CD4-positive, alpha-beta T cell treated with Interleukin-6 at 100 ng/mL for 8 hours (primary cell): ENCODE results near the gene RNF215.

Source experiments
- DNase-seq: peaks from one replicate; pipeline ENCODE4 v3.0.0-alpha.2; 2020; ENCODE audit warnings: mixed read lengths, low spot score

RNF215 gene

DNA sequence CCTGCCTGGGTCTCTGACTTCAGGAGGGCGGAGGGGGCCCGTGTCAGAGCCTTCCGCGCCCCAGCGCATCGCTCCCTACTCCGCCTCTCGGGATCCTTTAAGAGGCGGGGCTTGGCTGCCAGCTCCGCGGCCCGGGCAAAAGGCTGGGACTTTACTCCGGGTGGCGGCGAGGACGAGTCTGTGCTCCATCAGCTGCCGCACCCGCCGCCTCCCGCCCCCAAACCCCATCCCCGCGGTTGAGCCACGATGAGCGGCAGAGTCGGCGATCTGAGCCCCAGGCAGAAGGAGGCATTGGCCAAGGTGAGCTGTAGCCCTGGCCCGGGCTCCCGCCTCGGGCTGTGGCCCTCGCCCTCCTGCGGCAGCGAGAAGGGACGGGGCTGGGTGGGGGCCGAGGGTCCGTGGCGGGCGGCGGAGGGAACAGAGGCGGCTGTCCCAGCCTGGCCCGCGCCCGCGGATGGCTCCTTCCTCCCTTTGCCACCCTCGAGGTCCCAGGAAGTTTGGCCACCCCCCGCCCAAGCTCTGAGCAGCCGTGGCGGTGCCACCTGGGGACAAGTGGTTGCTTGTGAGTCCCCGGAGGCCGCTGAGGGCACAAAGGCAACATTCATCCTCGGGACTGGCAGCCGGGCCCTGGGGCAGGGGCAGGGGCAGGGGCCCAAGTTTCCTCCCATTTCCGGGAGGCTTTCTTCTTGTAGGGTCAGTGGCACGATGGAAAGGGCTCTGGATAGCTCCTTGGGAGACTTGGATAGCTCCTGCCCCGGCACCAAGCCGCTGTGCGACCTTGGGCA, 9.9 kb upstream of the RNF215 start, which contains the start of gene SEC14L2:
Gene SEC14L2, plus strand, starts transcription at position 148 of the 785 bp plus-strand sequence. Its CDS starts 99 bp downstream, at position 247.
- DNase-seq: peak; percentile 39

DNA sequence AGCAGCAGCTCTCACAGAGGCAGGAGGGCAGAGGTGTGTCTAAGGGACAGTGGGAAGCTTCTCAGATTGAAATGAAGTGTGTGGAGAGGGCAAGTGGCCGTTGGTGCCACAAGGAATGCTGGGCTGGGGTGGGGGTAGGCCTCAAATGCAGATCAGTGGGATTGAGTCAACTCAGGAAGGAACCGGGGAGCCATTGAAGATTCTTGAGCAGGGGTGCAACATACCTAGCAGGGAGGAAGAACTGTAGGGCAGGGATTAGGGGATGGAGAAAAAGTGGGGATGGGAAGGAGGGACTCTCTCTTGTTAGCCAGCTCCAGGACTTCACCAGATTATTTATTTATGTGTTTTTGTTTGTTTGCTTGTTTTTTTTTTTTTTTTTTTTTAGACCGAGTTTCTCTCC, 6.7 kb upstream of the RNF215 start:
- DNase-seq: no peak

DNA sequence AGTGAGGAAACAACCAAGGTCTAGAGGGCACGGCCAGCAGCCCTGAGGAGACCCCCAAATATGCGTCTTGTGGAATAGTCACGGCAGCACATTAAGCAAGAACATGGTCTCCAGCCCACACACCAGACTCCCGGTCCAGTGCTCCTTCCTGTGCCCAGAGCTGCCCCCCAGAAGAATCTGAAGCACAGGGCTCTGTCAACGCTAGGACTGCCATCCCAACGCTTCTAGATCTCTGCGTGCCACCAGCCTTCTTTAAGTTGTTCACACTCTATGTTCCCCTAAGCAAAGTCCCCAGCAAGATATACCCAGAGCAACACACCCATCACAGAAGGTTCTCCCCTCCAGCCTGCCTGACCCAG, 6.1 kb upstream of the RNF215 start:
- no peak for DNase-seq

DNA sequence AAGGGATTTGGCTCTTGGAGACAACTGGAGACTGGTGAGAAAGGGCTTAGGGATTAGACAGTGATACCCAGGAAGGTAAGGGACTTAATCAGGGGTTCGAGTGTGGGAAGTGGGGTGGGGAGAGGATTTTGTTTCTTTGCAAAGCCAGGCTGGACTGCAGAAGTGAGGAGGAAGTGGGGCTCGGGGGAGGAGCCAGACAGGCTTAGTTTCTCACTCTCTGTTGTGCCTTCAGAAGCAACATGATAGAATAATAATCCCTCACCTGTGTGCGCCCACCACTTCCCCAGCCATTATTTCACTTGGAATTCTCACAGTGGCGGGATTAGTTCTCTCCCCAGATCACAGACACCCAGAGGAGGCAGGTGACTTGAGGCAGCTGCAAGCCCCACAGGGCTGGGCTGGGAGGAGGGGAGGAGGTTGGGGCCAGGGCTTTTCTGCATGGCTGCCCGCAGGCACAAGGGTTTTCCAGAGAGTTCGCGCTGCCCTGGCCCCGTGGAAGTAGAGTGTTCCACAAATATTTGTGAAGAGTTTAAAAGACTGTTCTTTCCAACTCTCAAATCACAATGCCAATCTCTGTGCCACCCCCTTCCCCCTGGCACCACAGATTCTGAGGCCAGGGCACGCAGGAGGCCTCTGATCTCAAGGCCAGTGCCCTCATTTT, 5.6 kb upstream of the RNF215 start:
- no peak for DNase-seq

DNA sequence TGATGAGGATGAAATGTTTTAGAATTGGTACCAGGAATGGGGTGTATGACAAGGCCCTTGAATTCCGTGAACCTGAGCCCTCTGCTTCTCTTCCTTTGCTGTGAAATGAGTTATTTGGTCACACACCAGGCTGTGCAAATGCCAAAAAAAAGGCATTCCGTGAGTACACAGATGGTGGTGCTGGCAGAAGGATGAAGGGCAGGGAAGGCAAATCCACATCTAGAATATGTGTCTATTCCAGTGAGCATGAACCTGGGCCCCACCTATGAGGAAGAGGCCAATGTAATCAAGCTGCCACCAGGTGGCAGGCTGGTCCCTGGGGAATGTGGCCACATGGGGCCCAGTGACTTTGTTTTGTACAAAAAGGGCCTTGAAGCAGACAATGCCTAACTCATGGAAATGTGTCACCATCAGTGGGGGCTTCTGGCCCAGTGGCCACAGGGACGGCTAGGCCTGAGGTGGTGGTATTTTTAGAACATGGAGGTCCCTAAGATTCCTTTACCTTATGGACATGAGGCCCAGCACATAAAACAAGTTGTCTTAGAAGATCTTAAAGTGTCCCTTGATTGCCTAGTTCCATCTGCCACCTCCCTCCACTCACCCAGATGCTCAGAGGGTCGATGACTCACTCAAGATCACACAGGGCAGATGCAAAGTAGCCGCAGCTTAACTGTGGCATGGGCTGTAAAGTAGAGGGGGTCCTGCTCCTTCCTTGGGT, 3.9 kb upstream of the RNF215 start:
- peak; percentile 81 for DNase-seq

DNA sequence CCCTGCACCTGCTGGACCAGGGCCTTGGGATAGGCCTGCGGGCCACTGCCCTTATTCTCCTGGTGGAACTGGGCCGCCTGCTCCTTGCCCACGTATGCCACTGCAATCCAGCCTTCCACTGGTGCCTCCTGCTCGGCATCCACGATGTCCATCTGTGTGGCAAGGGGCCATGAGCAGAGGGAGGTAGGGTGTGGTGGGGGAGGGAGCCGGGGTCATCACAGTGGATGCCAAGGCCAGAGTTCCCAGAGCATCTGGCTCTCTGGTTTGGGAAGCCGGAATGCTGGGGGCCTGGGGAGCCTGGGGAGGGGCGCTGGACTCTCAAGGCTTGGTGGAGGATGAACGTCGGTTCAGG, 627 bp downstream of the RNF215 start:
- DNase-seq: no peak

DNA sequence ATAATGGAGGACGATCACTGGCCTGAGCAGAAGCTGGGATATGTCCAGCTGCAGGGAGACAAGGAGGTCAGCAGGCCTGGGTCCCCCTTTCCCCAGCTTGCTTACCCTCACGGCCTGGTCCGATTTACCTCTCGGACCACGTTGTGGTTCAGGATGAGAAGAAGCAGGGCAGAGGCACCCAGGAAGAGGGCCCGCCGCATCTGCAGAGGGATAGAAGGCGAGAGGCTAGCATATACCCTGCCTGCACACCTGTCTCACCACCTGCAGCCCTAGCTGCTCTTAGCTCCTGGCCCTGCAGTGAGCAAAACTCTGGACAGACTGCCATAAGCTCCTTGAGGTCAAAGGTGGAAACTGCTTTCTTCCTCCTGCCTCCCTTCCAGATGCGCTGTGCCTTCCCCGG, 1.3 kb downstream of the RNF215 start:
- DNase-seq: no peak

DNA sequence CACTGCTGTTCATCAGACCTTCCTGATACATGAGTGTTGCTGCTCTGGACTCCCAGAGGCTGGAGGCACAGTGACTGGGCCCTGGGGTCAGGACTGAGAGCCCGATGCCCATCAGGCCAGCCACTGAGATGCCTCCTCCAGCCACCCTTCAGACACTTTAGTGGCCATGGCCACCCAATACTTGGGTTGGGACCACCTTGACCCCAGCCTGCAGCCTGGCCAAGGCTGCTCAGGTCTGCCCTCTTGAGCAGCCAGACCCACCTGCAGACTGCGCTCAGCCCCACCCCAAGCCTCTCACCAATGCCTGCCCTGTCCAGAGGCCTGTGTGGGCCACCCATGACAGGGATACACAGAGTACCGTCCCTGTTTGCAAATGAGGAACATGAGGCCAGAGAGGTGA, 4.2 kb downstream of the RNF215 start:
- no peak for DNase-seq

DNA sequence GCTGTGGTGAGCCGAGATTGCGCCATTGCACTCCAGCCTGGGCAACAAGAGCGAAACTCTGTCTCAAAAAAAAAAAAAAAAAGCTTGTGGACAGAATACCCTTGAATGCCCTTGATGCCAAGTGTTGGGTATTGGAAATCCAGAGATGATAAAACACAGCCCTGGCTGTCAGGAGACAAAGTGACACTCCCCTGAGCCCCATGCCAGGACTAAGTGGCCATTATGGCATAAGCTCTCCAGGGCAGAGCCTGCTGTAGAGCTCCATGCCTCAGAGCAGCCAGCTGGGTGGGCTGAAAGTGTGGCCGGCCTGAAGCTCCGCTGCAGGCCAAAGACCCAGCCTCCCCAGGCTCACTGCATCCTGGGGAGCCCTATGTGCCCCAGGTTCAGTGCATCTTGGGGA, 4.9 kb downstream of the RNF215 start:
- DNase-seq: no peak

DNA sequence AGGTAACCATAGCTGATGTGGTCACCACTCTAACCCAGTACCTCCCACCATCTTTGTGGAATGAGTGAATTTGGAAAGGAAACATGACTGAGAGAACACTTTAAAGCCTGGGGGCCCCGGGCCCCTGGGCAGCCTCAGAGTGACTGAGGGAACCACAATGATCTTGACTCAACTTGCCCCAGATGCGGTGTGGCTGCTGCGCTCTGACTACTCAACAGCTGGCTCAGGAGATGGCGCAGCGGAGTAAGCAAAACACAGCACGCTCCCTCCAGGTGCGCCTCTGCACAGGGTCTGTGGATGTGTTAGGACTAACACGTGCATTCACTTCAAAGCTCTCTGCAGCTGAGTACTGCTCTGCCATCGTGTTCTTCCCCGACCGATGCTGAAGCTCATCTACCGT, 5.9 kb downstream of the RNF215 start:
- DNase-seq: no peak

DNA sequence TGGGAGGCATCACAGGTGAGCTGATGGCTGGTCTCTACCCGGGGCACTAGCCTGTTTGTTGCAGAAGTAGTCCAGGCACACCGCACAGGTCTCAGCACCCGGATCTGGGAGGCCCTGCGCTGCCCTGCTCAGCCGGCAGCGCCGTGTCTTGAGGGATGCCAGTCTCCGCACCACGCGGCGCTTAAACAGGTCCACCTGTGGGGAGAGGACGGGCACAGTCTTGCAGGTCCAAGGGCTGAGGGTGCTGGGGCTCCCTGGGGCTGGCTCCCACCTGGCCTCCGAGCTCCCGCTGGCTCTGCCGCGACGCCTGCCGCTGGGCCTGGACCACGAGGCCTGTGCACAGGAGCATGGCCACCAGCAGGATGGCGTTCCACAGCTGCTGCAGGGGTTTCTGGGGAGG, 7.2 kb downstream of the RNF215 start:
- DNase-seq: no peak

DNA sequence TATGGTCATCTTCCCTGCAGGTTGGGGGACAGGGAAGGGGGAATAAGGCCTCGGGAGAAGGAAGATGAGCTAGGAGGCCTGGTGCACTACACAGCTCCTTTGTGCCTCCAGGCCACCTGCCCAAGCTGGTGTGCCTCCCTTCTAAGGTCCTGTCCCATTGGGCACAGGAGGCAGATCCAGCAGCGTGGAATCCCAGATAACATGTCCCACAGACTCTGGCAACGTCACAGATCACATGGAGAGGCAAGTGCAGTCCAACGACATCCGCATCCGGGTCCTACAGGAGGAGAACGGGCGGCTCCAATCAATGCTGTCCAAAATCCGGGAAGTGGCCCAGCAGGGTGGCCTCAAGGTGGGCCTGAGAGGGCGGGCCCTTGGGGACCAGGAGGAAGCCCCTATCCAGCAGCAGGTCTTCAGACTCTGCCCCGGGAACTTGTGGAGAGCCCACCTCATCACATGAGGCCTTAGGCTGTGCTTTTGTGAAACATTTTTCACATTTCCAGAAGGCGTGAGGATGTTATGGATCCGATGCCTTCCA, 11.8 kb downstream of the RNF215 start:
- DNase-seq: no peak

DNA sequence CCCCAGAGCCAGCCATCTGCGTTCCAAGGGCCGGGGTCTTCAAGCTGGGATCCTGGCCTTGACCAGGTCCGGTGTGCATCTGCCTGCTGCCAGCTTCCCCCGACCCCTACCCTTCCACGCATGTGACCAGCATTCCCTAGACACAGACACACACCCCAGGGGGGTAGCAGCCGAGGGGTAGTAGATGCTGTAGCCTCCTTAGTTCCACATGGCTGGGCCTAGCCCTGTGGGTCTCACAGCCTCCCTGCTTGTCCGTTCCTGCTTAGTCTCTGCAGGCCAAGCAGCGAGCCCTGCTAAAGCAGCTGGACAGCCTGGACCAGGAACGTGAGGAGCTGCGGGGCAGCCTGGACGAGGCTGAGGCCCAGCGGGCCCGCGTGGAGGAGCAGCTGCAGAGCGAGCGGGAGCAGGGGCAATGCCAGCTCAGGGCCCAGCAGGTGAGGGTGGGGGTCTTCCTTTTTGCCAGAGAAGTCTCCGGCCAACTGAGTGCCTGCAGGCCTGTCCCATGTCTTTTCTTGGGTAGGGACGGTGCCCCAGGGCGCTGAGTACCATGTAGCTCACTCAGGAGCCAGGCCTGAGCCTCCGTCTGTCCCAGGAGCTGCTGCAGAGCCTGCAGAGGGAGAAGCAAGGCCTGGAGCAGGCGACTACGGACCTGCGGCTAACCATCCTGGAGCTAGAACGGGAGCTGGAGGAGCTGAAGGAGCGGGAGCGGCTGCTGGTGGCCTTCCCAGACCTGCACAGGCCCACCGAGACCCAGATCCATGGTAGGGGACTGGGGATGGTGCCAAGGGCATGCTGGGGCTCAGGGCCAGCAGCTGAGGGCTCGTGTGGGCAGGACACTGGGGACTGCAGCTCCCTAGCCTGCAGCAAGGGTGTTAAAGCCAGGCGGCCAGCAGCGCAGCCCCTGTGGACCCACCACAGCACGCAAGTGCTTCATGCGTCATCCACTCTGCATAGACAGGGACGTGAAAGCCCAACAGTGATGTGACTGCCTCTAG, 13.6 kb downstream of the RNF215 start:
- DNase-seq: no peak

DNA sequence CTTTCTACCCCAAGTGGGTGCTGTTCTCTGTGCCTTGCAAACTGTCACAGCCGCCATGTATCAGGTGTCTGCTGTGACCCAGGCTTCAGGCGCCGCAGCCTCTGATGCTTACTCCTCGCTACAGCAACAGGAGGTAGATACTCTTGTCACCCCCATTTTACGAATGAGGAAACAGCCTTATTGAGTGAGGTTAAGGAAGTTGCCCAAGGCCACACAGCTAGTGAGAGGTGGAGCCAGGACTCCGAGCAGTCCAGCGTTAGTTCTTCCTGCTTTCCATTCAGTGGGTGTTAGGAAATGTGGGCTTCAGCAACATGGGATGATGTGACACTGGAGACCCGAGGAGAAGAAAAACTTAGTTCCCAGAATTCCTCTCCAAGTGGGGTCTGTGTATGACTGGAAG, 14.3 kb downstream of the RNF215 start:
- DNase-seq: no peak

DNA sequence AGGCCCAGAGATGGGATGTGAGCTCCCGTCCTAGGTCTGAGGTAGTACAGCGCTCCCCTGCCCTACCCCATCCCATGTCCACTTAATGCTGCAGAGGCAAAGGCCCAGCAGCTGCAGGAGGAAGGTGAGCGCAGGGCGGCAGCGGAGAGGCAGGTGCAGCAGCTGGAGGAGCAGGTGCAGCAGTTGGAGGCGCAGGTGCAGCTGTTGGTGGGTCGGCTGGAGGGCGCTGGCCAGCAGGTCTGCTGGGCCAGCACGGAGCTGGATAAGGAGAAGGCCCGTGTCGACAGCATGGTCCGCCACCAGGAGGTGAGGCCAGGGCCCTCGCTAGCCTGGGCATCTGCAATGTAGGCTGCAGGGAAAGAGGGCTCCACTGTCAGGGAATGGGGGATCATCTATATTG, 15.2 kb downstream of the RNF215 start:
- no peak for DNase-seq

DNA sequence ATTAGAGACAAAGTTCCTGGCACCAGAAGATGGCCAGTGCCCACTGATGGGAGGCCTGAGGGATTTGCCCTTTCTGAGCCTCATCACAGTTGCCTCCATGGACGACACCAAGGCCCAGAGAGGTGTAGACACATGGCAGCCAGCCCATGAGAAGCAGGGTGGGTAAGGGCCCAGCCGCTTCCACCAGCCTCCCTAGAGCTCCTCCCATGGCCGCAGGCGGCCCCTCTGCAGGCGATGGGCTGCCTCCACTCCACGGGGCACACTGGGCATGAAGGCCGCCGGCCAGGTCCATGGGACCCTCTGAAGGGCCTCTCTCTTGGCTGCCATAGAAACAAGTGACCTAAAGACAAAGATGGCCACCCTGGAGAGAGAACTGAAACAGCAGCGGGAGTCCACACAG, 15.9 kb downstream of the RNF215 start:
- DNase-seq: no peak

DNA sequence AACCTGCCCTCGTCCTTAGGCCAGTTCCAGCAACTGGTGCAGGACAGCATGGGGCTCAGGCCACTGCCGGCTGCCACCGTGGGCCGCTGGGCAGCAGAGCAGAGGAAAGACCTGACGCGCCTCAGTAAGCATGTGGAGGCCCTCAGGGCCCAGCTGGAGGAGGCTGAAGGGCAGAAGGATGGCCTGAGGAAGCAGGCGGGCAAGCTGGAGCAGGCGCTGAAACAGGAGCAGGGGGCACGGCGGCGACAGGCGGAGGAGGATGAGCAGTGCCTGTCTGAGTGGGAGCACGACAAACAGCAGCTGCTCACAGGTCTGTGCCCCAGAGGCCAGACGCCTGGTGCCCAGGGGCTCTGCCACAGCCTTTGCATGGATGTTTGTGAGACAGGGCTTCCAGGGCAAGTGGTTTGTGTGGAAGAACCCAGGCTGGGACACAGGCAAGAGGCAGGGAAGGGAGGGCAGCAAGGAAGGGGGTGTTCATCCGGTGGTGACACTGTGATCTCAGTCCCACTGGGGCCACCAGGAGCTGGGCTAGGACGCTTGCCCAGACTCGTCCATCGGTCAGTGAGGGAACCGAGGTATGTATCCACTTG, 16.5 kb downstream of the RNF215 start:
- no peak for DNase-seq

DNA sequence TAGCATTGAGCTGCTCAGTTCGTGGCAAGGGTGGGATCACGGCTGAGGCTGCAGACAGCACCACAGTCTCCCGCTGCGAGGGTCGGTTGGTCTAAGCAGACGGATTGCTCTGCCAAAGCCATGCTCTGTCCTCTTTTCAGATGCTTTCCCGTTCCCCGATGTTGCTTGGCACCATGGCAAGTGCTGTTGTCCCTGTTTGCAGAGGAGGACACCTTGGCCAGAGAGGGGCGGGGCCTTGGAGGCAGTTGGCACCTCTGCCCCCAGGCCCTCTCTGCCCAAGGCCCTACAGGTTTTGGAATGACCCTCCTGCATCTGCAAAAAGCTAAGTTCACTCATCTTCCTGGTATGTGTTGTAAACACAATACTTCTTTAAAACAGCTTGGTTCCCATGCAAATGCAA, 18.8 kb downstream of the RNF215 start:
- DNase-seq: no peak

DNA sequence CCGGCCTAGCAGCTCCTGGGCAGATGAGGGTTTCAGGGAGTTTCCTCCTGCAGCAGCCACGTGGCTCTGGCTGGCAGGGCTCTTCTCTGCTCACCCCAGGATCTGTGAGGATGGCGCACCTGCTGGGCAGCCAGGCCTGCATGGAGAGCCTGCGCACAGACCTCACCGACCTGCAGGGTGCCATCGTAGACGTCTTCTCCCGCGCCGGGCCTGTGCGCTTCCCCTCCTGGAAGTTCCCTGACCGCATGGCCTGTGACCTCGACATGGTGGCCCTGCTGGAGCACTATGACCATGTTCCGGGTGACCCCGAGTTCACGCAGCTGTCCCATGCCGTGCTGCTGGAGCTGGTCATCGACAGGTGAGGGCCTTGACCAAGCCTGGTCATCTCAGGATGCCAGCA, 21.3 kb downstream of the RNF215 start:
- DNase-seq: no peak

DNA sequence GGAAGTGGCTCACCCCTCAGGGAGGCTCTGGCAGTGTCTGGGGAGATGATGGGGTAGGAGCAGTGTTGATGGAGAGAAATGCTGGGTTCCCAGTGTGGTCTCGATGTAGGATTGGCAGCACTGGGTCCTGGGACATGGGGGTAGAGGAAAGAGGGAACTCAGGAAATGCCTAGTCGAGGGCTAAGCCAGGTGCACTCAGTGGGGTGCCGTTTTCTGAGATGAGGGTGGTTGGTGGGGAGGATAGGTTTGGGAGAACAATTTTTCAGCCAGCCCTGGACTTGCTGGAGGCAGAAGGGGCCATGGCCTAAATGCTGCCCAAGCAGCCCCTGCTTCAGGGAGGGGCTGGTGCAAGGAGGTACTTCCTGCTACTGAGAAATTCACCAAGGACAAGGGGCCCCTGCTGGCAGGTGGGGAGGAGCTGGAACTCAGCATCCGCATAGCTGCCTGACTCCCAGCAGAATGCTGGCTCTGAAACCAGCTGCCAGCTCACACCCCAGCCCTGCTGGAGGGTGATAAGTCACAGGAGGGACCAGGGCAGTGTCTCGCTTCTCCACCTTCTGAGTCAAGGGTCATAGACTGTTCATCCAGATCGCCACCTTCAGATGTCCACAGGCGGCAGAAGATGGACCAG, 24.4 kb downstream of the RNF215 start:
- DNase-seq: no peak
